Activated CD8-positive, alpha-beta memory T cell treated with anti-CD3 and anti-CD28 coated beads, Interleukin-2, amount 50 U/mL, for 48 hours (primary cell): Measurements from ENCODE around the gene SQOR.
"Not testable (repeated sequence)": the region's sequence is repeated elsewhere in the genome, so short reads cannot be mapped to it uniquely, and the experiment has no call there.

Experiments
- DNase-seq: peaks from one replicate; pipeline ENCODE4 v3.0.0-alpha.2; 2020

Gene SQOR

DNA sequence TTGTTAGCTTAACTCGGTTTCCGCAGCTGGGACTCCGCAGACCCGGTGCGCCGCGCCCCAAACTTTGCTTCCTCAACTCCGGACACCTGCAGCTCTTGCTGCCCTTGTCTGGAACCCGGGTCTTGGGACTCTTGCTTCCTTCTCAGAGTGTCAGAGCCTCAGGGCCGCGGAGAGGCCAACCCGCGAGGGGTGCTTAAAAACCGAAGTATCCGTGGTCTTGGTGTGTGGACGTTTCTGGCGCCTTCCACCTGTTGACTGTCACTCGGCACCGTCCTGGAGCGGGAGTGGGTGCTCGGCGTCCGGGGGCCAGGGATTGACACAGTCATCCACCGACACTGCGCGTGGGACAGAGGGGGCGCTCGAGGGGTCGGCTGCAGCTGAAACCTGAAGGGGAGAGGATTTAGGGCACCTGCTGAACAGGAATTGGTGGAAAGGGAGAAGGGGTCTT lies 386 bp downstream of the SQOR start:
- DNase-seq = no peak

DNA sequence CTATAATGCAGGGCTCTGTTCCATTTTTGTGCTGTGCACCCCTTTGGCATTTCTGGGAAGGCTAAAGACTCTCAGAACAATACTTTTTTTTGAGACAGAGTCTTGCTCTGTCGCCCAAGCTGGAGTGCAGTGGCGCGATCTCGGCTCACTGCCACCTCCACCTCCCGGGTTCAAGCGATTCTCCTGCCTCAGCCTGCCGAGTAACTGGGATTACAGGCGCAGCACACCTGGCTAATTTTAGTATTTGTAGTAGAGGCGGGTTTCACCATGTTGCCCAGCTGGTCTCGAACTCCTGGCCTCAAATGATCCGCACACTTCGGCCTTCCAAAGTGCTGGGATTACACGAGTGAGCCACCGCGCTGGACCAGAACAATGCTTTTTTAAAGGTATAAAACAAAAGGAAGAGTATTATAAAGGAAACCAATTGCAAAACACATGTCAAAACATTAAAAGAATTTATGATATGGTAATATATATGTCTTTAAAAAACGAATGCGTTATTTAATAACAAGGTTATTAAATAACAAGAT lies 999 bp downstream of the SQOR start:
- DNase-seq = no peak

DNA sequence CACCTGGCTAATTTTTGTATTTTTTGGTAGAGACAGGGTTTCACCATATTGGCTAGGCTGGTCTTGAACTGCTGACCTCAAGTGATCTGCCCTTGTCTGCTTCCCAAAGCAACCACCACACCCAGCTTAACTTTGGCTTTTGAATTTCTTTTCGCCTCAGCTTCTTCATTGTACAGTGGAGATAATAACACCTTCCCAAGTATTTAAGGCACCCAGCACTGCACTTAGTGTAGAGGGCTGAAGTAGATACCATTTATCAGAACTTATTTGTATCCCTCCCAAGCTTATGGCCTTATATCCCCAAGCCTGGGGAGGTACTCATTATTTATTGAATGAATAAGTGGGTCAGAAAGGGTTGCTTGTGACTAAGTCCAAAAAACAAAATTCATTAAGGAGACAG lies 2.3 kb downstream of the SQOR start:
- DNase-seq = no peak

DNA sequence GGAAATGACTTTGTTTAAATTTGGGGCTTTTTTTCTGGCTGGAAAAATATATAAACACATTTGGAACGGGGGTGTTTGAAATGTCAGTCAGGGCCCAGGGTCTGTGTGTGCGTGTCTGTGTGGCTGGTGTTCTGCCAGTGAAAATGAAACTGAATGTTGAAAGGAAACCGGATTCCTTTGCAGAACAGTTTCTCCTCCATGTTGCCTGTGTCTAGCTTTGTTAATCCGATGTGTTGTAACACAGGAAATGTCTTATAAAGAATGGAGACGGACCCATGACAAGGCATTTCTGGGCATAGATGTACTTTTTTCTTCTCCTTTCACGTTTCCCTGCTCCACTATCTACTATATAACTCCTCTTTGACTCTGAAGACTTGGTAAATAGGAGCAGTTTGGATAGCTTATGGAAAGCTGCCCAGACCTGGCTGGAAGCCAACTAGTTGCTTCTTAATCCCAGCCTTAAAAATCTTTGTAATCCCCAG lies 2.8 kb downstream of the SQOR start:
- DNase-seq = no peak

DNA sequence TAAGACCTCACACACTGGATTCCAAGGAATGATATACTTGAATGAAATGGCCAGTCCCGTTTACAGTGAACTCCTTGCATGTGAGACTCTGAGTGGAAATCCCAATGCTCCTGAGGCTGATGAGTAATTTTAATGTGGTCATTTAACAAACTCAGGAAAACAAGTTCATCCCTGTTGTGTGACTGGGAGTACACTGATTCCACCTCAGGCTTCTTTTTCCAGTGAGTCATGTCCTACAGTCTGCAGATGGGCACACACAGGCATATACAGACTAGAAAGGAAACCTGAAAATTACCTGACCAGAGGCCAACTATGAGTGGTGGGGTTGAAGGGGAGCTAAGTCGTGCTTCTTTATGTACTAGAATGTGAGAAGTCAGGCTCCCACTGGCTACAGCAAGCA lies 5.8 kb downstream of the SQOR start:
- no peak for DNase-seq

DNA sequence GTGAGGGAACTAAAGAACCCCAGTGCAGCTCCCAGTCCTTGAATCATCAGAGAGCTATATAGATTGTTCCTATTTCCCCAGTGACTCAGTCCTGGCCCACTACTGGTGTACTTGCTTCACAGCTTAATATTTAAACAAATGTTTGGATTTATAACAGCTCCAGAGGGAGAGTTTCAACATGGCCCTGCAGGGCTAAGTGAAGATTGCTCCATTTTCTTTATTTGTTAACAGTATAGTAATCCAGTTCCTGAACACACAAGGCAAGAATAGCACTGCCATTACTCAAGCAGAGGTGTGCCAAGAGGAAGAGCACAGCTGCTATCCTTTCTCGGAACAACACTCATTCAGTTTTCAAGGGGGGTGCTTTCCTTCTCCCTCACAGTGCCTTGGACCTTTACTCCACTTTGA lies 6.5 kb downstream of the SQOR start:
- no peak for DNase-seq

DNA sequence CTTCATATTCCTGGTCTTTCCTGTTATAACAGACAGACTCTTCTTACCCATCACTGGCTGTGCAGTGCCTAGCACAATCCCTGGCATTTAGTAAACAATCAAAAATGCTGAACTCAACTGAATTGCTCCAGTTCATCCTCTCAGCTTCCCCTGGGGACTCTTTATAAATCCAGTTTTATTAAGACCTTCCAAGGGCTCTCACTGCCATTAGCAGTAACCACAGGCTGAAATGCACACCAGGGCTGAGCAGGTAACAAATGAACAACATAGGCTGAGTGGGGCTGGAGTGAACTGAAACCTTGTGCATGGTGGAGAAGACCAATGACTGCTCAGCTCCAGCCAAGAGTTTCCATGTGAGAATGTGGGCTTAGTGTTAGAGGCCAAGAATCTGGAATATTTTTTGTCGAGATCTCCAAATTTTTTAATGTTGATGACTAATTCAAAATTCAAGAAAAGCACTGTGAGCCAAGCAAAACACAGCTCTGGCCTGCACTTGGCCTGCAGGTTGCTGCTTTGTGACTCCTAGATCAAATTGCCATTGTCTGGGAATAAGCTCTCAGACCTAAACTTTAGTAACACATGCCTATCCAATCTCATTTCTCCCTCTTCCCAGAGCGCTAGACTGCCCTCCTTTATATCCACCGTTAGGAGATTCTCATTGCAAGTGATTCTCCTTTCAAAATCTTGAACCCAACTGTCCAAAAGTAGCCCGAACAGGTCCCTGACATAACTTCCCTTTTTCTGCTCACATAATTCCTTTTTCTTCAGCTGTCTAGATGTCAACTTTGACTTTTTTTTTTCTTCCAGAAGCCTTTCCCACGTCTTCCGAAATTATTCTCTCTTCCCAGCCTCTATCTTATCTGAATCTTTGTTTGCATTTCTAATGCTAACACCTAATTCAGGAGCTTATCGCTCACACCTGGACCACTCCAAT lies 7.4 kb downstream of the SQOR start:
- DNase-seq = no peak

DNA sequence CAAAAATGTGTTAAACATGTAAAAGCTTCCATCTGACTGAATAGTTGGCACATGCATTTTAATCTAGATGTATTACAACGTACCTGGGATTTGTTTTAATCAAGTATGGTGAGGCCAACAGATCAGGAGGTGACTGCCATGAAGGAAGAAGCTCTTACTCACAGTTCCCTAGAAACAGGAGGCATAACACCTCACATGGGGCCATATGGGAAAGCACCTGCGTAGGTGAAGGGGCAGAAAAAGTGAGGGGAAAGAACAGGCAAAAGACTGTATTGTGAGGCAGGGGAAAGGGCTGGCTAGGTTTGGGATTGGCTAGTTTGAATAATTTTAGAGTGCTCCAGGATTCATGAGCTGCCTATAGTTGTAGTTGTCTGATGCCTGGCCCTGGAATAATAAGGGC lies 9.6 kb downstream of the SQOR start:
- no peak for DNase-seq

DNA sequence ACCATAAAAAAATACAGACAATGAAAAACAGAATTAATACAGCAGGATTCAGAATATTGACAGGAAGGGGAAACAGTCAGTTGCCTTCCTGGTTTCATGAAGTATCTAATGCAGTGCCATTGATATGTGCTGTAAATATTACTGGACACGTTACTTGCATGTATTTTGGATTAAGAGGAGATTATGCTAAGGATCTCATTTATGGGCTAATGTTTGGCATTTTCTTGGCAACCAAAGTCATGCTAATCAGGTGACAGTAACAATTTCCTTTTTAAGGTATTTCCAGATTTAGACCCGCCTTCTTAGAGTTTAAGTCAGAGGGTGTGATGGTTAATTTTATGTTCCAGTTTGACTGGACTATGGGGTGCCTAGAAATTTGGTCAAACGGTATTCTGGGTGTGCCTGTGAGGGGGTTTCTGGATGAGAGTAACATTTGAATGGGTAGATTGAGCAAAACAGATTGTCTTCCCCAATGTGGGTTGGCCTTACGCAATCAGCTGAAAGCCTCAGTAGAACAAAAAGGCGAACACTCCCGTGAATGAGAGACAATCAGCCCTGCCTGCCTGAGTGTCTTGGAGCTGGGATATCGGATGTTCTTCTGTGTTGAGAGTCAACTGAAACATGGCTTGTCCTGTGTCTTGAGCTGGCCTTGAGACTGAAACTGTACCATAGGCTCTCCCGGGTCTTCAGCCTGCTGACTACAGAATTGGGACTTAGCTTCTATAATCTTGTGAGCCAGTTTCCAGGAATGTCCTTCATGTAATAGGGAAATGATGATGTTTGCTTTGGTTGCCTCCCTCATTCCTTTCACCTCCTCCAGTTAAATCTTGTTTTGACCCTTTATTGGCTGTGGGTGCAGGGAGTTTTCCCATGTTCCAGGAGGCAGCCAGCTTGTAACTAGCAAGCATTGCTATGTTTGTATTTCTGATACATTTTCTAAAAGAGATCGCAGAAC lies 10.5 kb downstream of the SQOR start:
- no peak for DNase-seq

DNA sequence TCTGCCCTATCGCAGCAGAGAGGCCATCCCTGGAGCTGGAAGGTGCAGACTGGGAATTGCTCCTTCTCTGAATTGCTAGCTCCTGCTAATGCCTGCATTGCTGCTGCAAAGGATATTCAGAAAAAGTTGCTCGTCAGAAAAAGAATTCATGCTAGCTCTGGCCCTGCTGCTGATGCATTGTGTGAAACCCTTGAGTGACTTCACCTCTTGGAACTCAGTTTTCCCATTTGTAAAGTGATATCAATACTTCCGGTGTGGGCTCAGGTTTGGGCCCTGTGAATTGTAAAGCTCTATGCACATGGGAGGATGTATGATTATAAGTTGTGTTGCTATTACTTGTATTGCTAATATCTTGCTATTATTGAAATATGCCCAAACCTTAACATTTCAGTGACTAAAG lies 11.4 kb downstream of the SQOR start:
- DNase-seq = no peak

DNA sequence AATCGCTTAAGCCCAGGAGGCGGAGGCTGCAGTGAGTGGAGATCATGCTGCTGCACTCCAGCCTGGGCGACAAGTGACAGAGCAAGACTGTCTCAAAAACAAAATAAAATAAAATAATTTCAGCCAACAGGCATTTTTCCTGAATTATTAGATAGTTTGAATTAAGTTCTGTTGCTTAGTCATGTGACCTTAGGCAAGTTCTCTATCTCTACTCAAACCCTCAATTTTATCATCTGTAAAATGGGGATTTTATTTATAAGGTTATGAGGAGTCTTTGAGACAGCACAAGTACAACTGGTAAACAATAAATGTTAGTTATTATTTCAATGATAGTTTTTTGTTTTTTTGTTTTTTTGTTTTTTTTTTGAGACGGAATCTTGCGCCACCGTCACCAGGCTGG lies 13.0 kb downstream of the SQOR start:
- no peak for DNase-seq

DNA sequence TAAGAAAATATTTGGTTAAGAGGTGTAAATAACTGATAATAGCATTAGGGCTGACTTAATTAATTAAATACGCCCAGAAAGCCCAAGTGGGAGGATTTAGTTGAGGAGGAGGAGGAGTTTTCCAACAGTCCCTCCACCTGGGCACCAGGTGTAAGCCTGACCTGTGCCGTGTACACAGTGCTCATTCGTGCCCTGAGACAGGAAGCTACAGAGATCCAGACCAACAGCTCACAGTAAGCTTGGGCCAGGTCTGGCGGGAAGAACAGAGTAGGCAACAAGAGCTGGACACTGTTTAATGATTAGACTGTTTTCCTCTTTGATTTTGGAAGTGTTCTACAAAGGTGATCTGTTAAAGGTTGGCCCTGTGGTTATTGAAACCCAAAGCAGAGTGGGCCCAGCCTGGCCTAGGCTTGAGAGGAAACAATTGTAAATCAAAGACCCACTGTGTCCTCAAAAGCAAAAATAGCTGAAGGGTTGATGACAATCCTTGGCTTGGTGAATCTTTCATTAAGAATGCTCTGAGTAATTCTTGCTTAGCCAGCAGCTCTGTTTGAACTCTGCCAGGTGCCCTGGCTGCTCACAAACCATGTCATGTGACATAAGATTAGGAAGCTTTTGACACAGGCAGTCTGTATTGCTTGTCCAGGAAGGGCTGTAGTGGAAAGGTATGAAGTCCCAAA lies 13.8 kb downstream of the SQOR start:
- DNase-seq = no peak

DNA sequence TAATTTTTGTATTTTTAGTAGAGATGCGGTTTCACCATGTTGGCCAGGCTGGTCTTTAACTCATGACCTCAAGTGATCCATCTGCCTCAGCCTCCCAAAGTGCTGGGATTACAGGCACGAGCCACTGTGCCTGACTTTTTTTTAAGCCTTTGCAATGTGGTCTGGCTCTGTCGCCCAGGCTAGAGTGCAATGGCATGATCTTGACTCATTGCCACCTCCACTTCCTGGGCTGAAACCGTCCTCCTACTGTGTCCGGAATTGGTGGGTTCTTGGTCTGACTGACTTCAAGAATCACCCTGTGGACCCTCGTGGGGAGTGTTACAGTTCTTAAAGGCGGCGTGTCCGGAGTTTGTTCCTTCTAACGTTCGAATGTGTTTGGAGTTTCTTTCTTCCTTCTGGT lies 15.2 kb downstream of the SQOR start:
- not testable (repeated sequence) for DNase-seq

DNA sequence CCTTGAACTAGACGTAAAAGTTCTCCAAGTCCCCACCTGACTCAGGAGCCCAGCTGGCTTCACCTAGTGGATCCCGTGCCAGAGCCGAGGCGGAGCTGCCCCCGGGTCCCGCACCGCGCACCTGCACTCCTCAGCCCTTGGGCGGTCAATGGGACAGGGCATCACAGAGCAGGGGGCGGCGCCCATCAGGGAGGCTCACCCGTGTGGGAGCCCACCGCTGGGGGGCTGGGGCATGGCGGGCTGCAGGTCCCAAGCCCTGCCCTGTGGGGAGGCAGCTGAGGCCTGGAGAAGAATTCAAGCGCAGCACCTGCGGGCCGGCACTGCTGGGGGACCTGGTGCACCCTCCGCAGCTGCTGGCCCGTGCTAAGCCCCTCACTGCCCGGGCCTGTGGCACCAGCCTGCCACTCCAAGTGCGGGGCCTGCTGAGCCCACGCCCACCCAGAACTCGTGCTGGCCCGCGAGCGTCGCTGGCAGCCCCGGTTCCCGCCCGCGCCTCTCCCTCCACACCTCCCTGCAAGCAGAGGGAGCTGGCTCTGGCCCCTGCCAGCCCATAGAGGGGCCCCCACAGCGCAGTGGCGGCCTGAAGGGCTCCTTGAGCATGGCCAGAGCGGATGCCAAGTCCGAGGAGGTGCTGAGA lies 16.2 kb downstream of the SQOR start:
- no peak for DNase-seq

DNA sequence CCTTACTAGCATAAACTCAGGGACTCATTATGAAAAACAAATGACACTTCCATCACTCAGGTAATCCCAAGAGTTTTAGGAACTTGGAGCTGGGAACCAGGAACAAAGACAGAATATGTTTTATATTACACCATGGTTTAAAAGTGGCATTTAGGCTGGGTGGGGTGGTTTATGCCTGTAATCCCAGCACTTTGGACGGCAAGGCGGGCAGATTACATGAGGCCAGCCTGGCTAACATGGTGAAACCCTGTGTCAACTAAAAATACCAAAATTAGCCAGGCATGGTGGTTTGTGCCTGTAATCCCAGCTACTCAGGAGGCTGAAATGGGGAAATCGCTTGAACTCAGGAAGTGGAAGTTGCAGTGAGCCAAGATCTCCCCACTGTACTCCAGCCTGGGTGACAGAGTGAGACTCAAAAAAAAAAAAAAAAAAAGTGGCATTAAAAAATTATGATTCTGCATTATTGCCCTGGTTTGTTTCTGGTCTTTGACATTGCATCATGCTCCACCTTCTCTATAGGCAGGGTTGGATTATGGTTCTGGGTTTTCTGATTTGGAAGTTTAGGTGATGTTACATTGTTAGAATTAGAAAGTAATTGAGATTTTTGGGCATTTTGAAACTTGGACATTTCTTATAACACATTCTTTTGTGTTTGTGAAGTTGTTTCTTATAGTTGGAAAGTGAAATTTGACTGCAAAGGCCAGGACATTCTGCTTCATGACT lies 19.0 kb downstream of the SQOR start:
- no peak for DNase-seq

DNA sequence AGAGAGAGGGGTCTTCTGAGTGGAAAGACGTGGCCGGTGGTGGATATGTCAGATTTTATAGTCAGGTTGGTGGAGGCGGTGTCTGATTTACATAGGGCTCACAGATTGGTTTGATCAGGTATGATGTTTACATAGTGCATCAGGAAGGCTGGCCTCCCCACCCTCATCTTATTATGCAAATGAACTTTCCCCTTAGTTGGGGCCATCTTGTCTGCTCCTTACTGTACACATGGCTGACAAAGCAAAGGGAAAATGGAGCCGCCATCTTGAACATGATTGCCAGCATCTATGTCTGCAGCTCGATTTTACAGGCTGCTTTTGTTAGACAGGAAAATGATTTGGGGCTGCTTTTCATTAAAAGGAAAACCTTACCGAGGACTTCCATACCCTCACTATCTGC lies 19.9 kb downstream of the SQOR start:
- DNase-seq = no peak

DNA sequence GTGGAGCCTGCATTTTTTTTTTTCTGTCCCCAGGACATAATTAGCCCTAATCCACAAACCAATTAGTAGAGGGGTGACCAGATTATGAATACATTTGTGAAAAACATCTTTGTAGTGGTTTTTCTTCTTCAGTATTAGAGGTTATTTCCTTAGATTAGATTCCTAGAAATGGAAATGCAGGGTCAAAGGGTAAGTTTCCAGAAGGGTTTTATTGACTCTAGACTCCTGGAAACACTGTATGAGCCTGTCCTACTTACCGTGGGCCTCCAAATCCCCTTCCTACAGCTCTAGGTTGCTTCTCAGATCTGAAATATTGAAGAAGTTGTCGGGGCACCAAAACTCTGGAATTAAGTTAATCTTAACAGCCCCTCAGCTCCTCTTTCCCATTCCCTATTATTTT lies 22.4 kb downstream of the SQOR start:
- DNase-seq = no peak

DNA sequence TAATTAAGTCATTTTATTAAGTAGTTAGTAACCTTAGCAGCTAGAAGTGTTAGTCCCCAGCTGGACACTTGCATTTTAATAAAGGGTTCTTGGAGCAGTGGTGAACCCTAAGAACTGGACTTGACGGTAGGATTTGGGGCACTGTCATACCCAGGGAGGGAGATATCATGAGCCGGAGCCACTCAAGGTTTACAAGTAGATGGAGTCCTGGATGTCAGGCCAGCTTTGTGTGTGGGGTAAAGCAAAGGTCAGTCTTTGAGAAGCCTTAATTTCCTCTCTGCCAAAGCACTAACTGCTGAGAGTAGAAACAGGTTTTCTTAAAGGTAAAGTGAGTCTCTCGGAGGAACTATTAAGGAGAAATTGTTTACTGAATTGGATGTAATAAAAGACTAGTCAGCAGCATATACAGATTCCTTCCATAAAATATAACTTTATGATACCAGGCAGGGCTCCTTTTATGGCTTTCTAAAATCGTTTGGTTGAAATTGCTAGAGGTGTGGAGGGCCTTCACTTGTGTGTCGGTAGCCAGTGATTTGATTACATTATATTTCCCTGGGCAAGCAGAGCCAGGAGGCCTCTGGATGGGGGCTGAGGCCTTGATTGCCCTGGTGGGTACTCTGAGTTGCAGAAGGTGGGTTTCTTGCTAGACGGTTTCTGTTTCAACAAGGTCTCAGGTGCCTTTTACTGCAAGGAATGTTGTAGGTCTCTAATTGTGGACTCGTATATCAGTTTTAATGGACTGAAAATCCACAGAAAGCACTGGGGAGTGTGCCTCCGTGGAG lies 23.1 kb downstream of the SQOR start:
- DNase-seq = no peak

DNA sequence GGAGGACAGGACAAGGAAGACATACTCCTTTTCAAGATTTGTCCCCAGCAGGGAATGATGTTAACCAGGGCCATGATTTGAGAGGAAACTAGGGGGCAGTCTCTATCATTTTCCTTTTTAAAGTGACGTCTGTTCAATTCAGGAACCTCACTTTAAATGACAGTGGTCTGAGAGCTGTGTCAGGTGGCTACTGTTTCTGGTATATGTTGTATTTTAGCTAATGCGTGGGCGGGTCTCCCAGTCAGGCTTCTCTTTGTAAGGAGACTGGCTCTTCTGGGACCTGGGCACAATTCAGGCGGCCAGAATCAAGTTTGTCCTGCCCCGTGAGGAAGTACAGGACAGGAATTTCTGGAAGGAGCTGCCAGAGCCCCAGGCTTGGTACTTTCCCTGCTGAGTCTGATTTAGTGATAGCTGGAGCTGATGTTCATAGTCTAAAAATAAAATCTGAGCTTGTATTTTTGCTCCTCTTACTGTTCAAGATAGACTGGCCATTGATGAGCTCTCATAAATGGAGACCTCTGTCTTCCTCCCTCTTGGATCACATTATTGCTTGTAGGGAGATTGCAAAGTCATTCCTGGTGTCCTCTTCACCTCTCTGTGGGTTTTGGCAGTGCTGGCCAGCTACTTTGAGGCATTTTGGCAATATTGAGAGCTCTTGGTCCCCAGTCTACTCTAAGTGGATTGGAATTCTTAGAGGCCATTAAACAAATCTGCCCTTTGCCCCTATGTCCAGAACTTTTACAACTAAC lies 25.6 kb downstream of the SQOR start:
- DNase-seq = no peak

DNA sequence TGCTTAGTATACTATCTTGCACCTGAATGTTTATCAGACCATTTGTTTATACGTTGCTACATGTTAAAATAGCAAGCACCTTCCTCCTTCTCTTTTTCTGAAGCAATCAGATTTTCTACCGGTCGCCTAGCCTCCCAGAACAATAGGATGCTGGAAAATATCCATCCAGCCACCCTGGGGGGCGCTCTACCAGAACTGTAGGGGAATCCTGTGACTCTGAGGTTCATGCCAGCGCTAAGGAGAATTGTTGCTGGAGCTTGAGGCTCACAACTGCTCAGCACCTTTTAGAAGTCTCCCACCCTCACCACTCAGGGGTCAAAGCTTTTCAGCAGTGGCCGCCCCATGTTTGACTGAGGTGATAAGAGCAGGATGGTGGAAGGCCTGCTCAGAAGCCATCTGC lies 27.5 kb downstream of the SQOR start:
- DNase-seq = no peak
